Activated T-cell treated with anti-CD3 and anti-CD28 coated beads for 4 hours (primary cell): Measurements from ENCODE around the gene PPP1R3D.

Experiments
- DNase-seq: peaks from one replicate; pipeline ENCODE4 v3.0.0-alpha.2; 2020

The PPP1R3D gene

GRCh38 chr20:59948212-59948611 is 8.1 kb upstream of the PPP1R3D start:
- no peak for DNase-seq

DNA sequence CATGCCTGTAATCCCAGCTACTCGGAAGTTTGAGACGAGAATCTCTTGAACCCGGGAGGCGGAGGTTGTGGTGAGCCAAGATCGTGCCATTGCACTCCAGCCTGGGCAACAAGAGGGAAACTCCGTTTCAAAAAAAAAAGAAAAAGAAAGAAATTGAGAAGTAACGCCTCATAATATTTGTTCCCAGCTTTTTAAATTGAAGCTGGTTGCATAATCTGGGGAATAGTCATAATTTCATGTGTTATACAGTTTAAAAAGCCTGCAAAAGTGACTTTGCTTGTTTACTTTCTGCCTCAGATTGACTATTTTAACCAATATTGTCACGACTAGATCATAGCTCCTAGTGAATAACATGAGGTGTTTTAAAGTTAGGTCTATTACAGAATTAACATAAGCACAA is 7.3 kb upstream of the PPP1R3D start:
- no peak for DNase-seq

GRCh38 chr20:59945731-59946130 is 5.6 kb upstream of the PPP1R3D start:
- DNase-seq: no peak

DNA sequence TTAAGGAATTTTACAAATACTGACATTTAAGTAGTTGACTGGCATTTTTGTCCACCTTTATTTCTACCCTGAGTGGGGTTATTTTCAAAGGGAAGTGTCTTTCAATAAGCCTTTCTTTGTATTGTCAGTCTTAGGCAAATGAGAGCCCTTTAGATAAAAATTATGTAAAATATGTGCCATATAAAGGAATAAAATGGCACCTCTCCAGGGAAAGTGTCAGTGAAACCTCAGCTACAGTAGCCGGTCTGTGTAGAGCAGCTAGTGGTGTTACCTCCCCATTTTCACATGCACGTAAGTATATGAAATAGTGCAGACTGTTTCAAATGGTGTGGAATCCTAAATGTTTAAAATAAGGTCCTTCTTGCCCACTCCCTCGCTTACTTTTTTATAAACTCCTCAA is 5.1 kb upstream of the PPP1R3D start:
- no peak for DNase-seq

DNA sequence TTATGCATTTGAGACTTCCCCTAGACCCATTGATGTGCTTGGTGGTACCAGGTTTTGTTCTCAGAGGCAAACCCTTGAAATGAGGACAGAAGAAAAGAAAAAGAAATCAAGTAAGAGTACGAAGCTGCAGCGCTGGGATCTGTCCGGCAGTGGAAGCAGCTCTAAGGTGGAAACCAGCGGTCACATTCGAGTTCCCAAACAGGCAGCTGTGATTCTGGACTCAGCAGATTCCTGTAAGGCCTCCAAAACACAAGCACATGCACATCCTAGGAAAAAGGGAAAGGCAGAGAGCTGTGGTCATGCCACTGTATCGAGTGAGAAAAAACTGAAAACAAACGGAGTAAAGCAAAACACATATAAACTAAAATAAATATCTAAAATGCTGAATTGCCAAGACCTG is 4.6 kb upstream of the PPP1R3D start:
- no peak for DNase-seq

DNA sequence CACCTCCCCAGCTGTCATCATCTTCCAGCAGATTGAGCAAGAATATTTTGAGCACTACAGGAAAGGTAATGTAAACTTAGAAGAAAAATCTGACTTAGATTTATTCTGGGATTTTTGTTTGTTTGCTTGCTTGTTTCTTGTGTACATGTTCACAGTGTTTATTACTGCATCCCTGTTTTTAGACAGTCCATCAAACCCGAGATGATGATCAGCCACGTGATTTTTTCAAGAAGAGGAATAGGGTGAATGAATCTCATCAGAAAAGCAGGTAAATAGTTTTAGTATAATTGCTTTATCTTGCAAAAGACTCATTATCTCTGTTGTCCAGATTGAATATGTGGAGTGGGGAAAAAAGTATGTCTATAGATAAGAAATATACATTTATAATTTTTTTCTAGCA is 2.1 kb upstream of the PPP1R3D start:
- DNase-seq: no peak

GRCh38 chr20:59940956-59941294 is 820 bp upstream of the PPP1R3D start:
- no peak for DNase-seq

GRCh38 chr20:59939879-59940128 is 301 bp downstream of the PPP1R3D start:
- no peak for DNase-seq

DNA sequence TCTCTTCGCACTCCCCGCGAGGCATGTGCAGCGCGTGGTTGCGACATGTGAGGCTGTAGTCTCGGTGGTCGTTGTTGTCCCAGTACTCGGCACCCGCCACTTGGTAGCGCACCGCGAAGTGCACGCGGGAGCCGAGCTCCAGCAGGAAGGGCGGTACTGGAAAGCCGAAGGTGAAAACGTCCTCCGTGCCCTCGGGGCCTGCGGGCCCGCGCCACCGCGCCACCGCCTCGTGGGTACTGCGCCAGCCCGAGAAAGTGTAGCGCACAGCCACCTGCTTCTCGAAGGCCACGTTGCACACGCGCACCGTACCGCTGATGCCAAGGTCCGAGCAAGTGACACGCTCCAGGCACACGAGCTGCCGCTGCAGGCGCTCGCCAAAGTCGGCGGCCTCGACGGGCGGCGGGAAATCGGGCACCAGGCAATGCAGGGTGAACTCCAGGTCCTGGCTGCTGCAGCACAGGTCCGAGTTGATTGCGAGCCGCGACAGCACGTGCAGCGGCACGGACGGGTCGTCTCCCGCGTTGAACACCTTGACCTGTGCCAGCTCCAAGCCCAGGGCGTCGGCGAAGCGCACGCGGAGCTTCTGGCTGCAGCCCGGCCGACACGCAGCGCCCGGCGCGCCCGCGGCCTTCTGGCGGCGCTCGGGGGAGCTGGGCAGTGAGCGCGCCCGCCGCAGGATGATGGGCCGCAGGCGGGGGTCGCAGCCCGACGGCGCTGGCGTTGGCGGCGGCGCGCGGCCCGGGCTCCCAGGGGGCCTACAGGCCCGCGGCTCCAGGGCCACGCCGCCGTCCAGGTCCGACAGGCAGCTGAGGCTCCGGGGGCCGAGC is 840 bp downstream of the PPP1R3D start:
- DNase-seq: no peak

DNA sequence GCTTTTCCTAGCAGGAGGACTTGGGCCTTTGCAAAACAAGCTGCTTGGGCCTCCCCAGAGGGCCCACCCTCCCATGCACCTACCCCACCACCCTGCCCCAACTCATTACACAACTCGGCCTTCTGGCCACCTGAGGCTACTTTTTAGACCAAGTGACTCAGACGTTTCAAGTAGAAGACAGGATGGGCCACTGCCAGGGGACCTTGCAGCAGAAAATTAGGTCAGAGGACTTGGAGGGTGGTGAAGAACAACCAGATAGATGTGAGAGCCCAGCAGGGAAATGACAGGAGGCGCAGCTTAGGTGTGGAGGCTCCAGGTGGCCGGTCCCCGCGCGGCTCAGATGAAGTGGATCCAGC is 1.4 kb downstream of the PPP1R3D start:
- no peak for DNase-seq

DNA sequence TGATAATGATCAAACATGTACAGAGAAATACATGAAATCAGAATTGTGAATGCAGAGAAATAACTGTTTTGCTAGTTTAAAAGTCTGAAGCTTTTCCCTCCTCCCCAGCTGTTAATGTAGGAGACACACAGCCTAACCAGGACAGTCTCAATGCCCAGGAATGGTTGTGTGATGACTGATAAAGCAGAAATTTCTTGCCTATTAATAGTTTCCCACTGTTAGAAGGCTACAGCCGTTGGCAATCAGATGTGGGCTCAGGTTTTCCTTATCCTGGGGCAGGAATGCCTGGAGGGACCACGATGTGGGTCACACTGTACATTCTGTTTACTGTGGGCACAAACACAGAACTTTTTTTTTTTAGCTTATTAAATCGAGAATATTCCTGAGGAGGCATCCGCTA is 1.9 kb downstream of the PPP1R3D start:
- DNase-seq: no peak

GRCh38 chr20:59937150-59937549 is 3.0 kb downstream of the PPP1R3D start:
- no peak for DNase-seq

GRCh38 chr20:59936409-59936808 is 3.7 kb downstream of the PPP1R3D start:
- no peak for DNase-seq

DNA sequence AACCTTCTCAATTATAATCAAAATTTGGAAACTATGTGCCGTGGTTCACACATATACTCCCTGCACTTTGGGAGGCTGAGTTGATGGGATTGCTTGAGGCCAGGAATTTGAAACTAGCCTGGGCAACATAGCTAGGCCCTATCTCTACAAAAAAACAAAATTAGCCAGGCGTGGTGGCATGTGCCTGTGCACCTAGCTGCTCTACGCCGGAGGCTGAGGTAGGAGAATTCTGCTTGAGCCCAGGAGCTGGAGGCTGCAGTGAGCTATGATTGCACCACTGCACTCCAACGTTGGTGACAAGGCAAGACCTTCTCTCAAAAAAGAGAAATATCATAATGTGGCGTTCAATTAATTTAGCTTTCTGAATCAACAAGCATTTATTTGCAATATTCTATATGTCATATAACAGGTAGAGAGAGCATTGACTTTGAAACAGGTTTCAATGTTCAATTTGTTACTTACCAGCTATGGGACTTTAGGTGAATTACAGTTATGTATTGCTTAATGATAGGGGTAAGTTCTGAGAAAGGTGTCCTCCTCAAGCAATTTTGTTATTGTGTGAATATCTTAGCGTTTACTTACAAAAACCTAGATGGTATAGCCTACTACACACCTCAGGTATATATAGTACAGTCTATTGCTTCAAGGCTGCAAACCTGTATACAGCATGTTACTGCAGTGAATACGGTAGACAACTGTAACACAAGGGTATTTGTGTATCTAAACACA is 4.5 kb downstream of the PPP1R3D start:
- no peak for DNase-seq

DNA sequence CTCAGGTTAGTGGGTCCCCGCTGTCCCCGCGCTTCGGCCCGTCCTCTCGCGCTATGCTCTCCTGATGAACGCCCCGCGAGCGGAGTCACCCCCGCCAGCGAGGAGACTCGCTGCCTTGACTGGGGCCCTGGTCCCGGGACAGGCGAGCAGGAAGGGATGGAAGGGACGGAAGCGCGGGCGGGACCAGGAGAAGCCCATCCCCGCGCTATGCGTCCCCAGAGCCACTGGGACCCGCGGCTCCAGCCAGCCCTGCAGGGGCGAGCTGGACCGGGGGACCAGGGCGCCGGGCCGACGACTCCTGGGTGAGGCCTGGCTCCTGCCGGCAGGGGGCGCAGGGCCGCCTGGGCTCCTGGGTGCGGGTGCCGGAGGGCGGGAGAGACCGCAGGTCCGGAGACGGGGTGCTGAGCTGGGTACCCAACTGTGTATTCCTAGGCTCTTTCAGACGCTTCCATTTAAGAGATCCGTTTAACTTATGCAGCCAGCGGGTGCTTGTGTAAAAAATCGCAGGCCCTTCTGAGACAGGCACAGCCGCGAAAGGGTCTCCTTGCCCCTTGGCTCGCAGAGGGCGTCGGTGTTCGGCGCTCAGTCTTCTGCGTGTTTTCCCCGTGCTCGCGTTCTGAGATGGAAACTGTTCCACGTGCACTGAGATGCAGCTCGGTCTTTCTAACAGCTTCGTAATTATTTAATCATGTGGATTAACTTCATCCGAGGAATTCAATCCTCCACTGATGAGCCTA is 6.1 kb downstream of the PPP1R3D start:
- DNase-seq: peak; percentile 71

DNA sequence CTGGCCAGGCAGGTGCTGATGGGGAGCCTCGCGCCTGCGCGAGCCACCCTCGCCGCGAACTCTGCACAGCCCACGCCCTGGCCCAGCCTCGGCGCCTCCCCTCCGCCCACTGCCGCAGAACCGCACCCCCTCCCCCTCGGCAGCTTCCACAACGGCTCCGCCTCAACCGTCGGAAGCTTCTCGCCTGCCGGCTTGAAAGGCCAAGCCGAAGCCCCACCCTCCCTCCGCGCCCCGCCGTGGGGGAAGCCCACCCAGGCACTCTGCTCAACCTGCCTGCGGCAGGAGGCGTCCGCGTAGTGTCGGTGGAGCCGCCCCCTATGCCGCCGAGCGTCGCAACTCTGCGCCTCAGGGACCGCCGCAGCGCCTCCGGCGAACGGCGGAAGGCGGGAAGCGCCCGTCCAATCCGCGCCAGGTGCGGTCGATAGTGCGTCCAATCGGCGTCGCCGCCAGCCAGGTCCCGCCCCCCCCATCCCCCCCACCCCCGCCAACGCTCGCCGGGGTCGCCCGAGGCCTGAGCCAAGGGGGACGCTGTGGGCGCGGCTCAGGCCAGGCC is 6.7 kb downstream of the PPP1R3D start, which contains the start of gene SYCP2:
Gene SYCP2, minus strand, starts transcription at position 342 of the 553 bp plus-strand sequence. CDS start 11,224 bp downstream, outside the sequence.
- peak; percentile 53 for DNase-seq

DNA sequence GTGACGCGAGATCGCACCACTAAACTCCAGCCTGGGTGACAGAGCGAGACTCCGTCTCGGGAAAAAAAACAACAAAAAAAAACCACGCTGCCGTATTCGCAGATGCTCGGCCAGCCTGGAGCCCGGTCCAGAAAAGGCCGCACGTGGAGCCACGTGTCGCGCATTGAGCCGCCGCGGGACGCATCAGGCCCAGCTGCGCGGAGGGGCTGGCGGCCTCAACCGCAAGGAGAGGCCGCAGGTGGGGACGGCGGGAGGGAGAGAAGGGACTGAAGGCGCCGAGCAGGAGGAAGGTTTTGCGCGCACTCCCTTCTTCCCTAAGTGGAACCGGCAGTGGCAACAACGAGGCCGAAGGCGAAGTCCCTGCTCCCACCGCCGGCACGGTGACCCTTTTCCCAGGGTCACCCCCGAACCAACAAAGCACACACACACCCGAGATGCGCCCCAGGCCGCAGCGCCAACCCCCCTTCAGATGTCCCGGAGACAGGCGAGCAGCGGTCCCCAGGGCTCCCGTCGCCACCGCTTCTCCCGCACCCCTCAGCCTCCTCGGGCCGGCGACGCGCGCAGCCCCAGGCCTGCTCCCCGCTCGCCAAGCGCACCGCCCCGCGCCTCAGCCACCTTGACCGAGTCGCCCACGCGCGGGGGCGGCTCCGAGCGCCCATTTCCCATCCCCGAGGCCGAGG is 7.3 kb downstream of the PPP1R3D start:
- no peak for DNase-seq

DNA sequence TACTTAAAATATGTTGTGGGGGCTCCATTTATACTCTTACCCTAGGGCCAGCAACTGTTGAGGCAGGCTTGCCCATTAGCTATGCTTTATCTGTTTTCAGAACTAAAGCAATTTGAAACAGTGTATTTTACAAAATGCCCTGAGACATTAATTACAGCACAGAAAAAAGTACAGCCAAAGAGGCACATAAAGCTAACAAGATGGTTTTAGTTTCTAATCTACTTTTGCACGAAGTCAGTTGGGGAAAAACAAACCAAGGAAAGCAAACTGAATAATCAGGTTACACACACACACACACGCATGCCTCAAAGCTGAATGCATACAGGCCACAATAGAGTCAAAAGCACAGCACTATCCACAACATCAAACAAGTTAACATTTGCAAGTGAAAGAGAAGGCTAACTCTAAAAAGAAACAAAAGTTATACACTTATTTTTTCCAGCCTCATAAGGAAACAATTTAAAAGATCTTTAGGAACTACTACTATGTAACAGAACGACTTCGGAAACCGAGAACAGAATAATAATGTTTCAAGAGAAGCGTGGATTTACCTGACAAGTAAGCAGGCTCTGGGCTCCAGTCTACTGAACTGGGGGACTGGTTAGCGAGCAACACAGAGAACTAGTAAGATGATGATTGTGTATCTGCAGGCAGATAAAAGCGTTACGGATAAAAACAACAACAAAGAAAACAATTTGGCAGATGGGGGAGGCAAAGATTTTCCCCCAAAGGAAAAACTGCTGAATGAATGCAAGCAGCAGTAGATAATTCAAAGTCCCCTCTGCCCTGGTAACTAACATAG is 8.4 kb downstream of the PPP1R3D start:
- no peak for DNase-seq

- DNase-seq: no peak
These were observed 14.2 kb downstream of the PPP1R3D start for GRCh38 chr20:59925899-59926298.

DNA sequence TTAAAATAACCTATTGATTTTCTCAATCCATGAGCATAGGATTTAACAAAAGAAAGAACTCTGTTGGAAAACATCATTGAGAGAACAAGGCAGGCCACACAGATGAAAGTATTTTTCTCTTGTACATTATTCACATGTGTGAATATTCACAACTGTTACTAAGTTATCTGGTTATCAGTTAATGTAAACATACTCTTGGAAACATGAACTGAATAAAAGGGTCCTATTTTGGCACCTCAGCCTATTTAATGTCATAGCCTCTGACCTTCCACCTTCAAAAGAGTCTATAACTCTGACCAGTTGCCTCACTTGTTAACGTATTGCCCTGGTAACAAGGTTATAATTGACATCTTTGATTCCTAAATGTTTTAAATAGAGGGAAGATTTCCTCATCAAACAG is 14.7 kb downstream of the PPP1R3D start:
- no peak for DNase-seq

- DNase-seq: no peak
These were observed 16.6 kb downstream of the PPP1R3D start for GRCh38 chr20:59923514-59923913.

- no peak for DNase-seq
These were observed 19.2 kb downstream of the PPP1R3D start for GRCh38 chr20:59920944-59921343.
